HG03108 (cell line): ENCODE data around the gene SLC8A1.

Source experiments
- ATAC-seq: cut with Tn5 transposase; IDR thresholded peaks from one replicate; pipeline ENCODE4 v1.9.1; 2021; ENCODE audit warnings: moderate library complexity; ENCODE audit not compliant: unreplicated experiment

Gene SLC8A1

DNA sequence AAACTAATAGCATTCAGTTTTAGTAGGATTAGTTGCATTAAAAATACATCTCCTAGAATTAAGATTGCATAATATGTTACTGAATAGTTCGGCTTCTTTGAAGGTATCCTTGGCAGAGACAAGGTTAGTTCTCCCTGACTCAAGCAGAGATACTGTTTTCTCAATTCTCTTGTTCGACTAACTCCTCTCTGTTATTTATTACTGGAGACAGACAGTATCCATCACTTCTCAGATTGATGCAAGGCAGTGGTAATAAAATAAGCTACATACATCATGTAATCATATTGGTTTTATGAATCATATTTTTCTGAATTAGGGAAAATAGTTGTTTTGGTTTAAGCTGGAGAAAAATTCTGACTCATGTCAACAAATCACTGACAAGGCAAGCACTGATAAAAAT lies 134.8 kb downstream of the SLC8A1 start:
- no peak for ATAC-seq

DNA sequence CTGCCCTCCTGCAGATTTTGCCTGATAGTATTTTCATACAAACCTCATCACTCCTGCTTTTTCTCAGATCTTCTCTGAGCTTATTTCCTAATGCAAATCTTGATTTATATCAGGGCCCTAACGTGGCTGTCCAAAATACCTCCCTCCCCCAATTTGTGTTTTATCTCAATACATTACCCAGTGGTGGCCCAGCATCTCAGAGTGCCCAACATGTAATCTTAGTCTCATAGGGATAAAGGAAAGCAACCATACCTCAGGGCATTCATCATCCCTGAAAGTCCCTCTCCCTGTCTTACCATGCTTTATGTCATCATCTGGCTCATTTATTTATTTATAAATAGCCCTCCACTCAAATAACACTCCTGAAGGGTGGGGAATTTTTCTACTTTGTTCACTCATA lies 135.3 kb downstream of the SLC8A1 start:
- no peak for ATAC-seq

DNA sequence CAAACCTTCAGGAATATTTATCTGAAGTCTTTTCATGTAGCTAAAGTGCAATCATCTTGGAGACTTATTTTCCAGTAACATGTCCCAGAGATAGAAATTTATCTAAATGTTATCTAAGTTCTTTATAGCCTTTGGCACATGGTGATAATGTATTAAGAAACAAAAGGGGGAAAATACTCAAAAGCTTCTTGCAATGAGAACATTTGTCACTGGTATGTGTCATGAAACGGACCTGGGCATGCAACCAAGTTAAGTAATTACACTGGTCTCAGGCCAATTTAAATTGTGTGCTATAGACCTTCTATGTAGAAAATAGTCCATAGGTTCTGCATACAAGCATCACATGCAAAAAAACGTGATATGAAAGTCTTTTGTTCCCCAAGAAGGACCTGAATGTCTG lies 136.2 kb downstream of the SLC8A1 start:
- ATAC-seq, result no peak

DNA sequence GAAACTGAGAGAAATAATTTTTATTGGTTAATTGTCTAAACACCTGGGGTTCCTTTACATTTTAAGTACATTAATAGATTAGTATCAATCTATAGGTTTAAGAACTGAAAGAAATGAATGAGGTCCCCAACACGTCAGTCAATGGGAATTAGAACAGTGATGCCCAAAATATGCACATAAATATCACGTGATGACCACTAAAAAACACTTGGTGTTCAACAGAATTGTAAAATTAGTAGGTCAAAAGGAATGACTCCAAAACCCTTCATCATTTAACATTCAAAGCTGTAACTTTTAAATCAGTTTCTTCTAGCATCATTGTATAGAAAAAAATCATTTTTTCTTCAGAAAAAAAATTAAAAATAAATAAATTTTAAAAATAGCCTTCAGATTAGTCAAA lies 140.9 kb downstream of the SLC8A1 start:
- no peak for ATAC-seq

DNA sequence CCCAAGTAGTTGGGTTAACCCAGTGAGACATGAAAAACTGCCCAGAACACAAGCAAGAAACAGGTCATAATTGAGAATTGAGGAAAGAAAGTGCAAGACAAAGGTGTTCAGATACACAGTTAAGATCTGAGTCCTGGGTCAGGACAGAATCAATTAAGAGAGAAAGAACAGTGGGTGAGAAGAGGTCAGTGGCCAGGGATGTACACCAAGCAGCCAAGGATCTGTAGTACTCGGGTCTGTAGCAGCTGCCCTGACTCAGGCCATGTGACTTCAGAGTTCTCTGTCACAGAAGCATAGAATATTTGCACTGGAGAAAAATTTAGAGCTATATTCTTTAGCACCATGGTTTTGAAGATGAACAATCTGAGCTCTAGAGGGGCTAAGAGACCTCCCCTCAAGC lies 141.6 kb downstream of the SLC8A1 start:
- no peak for ATAC-seq

DNA sequence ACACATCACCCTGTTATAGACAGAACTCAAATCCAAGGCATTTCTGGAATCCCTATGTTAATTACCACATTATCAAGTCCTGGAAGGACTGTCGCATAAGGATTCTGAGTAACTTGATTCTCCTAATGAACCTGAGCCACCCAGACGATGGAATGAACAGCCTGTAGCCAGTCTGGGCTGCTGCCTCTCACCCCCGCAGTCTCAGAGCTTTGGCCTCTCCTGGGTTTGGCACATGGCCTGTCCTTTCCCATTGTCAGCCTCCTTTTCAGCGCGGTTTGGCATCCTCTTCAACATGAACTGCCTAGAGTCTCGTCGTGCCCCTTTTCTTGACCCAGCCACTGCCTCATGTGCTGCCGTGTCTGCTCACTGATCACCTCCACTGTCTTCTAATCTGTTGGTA lies 147.6 kb downstream of the SLC8A1 start:
- no peak for ATAC-seq

DNA sequence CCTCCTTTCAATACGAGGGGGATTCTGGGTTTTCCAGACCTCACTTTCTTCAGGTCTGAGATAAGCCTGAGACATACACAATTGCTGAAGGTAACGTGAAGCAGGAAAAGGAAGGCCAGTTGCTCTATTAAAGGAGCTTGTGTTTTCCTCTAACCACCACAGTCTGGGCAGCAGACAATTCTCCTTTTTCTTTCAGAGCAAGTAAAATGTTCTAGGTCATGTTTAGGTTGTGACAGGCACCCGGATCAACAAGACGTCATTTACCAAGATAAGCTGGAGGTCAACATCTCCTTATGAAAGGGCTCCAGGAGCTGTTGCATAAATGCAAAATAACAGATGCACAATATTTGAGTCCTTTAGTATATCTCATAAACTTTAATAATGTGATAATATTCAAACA lies 148.1 kb downstream of the SLC8A1 start:
- no peak for ATAC-seq

DNA sequence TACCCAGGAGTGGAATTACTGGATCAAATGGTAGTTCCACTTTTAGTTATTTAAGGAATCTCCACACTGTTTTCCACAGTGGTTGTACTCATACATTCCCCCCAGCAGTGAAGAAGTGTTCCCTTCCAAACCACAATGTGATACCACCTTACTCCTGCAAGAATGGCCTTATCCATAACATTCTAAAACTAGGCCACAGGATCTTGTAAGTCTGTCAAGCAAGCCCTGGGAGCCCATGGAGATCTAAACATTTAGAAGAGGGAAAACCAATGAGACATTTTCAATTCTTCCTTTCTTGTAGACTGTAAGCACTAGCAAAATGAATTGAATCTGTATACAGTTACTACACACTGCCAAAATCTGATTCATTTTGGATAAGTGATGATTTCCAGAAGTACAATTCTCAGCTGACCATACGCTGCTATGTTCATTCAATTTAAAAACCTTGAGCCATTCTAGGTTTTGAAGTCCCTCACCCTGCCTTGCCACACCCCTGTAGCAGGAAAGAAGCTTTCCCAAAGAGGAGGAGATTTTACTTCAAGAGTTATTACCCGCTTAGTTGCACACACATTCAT lies 149.1 kb downstream of the SLC8A1 start:
- no peak for ATAC-seq

DNA sequence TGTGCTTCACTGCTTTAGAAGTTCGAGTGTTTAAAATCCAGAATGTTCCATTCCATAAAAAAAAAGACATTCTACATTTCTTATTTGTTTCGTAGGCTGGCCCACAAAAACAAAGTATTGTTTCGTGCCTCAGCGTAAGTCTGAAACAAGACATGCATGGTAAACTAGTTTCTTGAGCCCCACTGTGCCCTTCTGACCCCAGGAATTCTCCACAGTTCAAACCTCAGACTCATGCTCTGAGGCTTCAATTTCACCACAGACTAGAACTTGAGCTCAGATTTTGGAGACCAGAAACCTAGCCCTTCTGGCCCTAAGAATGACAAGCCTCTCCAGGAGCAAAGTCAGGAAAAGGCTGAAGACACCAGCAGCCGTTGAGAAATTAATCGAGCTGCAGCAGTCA lies 151.5 kb downstream of the SLC8A1 start:
- ATAC-seq, result no peak

DNA sequence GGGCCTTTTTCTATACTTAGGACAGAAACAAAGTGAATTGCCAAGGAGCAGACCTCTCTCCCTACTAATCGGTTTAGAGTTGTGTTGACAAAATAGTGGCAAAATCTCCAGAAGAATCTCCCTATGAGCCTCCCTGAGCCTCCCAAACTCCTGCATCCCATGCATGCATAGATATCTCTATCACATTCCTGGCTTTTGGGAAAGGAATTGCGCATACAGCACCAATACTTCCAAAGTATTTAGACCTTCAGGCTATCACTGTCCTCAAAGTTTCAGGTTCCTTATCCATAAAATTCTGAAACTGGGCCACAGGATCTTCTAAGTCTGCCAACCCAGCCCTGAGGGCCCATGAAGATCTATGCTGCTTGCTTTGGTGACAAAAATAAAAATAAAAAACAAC lies 152.1 kb downstream of the SLC8A1 start:
- ATAC-seq, result no peak

DNA sequence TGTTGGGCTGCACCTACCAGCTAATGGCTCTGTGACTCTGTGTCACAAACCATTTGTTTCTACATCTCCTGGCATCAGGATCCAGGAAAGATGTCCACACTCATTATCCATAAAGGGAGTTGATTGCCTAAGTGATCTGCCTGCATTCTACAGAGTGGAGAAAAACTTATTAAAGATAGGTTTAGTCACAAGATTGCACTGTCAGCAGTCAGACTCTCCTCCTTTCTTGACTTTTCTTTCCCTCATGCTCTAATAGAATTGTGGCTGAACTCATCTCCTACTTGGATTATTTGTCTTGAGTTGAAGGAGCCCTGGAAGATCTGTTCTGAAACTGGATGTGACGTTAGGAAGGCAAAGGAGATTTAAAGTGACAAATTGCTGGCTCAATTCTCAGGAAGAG lies 152.7 kb downstream of the SLC8A1 start:
- ATAC-seq, result no peak

DNA sequence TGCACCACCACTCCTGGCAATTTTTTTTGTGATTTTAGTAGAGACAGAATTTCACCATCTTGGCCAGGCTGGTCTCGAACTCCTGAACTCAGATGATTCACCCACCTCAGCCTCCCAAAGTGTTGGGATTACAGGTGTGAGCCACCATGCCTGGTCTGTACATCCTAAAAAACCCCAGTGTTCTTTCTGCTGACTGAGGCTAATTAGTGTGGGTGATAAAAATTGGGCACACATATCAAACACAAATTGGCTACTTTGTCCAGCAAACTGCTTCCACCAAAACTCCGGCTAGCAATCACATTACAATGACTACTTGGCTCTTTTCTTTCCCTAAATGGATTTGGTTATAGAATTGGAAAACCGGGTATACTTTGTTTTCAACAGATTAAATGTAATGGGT lies 153.9 kb downstream of the SLC8A1 start:
- ATAC-seq, result no peak

DNA sequence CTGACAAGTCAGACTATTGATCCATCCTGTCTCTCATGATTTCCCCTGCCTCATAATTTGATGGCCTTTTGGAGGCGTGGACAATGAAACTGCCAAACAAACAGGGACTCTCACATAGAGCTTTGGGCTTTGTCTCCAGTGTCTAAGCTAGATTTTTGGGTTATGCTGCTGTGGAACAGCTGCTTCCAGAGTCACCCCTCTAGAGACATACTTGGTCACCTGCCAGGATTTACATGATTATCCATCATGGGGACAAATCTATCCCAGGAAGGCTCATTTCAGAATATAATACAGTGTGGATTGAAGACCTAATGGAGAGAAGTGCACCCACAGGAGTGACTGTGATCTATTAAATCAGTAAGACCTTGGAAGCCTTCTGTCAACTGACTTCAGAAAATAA lies 159.6 kb downstream of the SLC8A1 start:
- ATAC-seq, result no peak

DNA sequence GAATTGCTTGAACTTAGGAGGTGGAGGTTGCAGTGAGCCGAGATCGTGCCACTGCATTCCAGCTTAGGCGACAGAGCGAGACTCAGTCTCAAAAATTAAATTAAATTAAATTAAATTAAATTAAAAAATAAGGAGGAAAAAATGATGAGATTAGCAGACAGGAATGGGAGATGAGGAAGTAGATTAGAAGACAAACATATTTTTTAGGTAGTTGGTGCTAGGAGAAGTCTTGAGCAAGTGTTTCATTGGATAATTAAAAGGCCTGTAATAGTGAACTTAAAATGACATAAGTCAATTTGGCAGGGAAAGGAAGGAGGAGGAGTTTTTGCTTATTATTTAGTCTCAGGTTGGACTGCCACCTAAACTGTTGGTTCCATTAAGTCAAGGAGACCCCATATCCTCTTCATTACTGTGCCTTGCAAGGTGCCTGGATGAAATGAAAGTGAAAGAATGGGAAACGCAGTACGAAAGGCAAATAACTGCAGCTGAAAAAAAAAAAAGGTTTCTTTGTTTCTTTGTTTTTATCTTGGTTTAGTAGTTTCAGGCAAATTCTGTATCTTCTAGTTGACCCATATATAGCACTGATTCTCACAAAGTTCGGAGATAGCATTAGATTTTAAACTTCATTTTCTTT lies 162.0 kb downstream of the SLC8A1 start:
- ATAC-seq, result no peak

DNA sequence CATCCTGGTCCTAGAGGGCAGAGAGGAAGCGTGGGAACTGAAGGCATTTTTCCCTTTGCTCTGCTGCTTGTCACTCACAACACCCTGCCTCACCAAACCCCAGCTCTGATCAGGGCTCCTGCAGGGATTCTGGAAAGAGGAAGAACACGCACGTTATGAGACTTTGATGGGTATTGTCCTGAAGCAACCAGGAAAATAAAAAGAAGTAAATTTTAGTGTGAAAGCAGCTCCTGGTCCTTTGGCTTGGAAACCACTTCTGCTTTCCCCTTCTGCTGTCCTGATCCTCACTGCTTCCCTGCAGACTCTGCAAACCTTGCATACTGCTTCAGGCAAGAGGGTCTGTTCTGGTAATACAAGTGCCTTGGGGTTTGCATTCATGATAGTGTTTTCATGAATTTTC lies 164.1 kb downstream of the SLC8A1 start:
- no peak for ATAC-seq

DNA sequence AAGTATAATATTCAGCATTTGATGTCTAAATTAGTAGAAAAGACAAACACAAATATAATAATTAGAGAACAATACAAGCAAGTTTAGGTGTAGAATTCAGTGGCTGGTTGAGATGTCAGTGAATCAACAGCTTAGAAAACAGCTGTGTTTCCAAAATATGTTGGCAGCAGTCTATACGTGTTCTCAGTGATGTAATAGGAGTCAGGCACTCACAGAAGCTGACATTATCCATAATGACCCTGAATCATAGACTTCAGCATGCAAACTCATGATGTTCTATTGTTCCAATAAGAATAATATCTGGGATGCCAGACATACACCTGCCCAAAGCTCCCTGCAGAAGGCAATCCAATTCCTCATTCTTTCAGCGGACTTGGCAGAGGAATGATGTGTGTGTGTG lies 164.7 kb downstream of the SLC8A1 start:
- no peak for ATAC-seq

DNA sequence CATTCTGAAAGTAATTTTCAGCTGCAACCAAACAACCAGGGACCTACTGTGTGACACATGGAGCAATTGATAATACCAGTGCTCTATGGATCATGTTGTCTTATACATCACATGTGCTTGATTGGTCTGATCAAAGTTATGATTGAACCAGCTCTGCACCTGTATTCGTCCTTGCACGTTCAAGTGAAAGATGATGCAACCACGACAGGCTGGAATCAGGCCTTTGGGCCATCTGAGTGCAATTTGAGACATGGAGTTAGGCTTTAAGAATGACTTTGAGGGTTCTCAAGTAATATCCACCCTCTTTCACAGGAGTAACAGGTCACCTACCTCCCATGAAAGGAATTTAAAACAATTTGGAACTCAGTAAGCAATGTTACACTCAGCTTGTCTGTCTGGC lies 165.2 kb downstream of the SLC8A1 start:
- ATAC-seq, result no peak

DNA sequence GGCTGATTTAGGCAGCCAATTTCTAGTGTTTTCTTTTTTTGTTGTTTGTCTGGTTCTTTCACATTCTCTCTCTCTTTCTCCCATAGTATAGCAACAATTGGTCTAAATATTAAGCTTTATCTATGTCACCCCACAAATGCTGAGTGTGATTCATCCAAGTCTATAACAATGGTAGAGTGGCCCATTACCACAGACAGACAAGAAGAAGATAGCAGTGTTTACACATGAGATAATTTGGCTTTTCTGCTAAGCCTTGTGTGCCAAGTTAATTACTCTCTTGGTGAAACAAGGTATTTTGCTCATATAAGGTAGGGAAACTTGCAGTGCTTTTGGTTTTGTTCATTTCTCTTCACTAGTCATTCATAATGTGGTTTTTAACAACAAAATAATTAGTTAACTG lies 166.5 kb downstream of the SLC8A1 start:
- ATAC-seq, result no peak

DNA sequence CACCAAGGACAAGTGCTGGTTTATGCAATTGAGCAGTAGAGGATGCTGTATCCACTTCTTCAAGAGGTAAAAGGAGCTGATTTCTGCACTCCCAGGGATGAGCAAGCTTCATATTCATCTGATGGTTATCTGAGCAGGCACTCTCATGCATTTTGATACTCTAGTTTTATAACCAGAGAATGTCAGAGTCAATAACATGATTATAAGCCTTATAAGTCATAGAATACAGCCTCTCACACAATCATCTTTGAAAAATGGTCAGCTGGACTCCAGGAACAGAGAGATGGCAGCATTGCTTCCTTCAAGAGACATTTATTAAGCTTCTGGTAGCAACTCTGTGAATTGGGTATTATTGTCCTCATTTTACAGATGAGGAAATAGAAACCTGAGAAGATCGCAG lies 167.1 kb downstream of the SLC8A1 start:
- no peak for ATAC-seq

DNA sequence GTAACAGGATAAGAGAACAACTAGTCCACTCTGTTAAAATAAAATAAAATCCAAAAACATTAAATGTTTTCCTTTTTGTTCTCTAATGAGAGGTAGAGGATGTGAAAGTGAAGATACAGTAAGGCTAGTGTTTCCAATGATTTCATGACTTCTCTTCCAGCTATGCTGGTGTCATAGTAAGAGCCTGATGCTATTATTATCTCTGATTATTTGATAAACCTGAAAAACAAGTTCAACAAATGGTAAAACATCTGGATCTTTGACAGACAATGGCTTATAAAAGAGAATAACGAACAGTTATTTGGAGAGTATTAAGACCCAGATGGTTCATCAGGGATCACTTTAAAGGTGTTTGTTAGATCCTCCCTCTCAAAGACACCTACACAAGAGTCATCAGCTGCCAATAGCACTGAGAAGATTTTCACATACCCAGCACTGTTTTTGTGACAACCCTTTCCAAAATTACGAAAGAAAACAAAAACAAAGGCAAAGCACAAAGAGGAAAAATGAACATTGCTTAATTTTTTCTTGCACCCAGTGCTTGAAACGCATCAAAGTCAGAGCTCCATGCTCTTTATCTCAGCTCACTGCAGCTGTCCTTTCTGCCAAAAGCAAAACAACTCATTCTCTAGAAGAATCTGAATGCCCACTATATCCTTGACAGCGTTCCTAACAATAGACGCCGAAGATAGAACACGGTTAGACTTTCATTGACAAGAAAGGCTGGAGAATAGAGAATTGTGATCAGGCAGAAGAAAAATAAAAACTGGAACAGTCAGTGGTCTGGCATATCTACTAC lies 168.6 kb downstream of the SLC8A1 start:
- no peak for ATAC-seq

DNA sequence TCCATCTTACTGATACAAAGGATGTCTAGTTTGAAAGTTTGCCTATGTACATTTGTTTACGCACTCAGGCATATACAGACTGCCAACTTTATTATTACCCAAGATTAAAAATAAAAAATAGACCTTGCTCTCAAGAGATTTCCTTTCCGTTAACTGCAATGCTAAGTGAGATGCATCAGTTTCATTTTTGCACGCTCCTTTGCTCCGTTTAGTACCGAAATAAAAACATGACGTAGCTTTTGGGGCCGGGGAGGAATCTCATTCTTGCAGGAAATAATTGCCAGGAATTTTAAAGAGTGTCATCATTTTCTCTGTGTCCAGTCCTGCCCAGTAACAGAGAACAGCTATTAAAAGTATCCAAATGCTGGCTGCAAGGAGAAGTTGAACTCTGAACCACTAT lies 169.5 kb downstream of the SLC8A1 start:
- peak; percentile 38 for ATAC-seq
